ENCODE measurements around the gene SLC8A2. TPM values are rescaled to one million over a fixed set of nuclear protein-coding genes. Genes with fewer than 3 reads are reported as not detected.

The SLC8A2 gene
- total RNA-seq, 3 donors from 2014 or later (not counting 1 experiment from before 2014, with no cell fraction given) = 0.20 TPM; not detected in 2

- Histone ChIP-seq H3K4me3 (ENCODE audit: low read length) (no peak overlapping the region), H3K4me1 (ENCODE audit: control insufficient read depth, insufficient read depth, low read length) (peaks cover 25% of the 10 kb centered on the region), H3K36me3 (ENCODE audit: control insufficient read depth, insufficient read depth, low read length) (no peaks in the 10 kb centered on the region), H3K27ac (ENCODE audit: low read length) (no peak overlapping the region), H3K9me3 (ENCODE audit: control insufficient read depth, insufficient read depth, low read length) (no peaks in the 10 kb centered on the region), H3K27me3 (ENCODE audit: control insufficient read depth, insufficient read depth, low read length) (peaks cover 35% of the 10 kb centered on the region)
- Mint-ChIP-seq H3K4me3 (no peak overlapping the region), H3K9me3 (no peaks in the 10 kb centered on the region), H3K27me3 (ENCODE audit: low read depth in 2 of 2) (peaks cover 29 to 35% of the 10 kb centered on the region in 2 donors), H3K27ac (no peak overlapping the region), H3K4me1 (peaks cover 5 to 9% of the 10 kb centered on the region in 2 donors), H3K36me3 (no peaks in the 10 kb centered on the region)
- intact Hi-C loops (cut with micrococcal nuclease) = no loop called here
- DNase-seq = peak; percentile 49 to 94
- peak; percentile 79 to 83 (median 79) for ATAC-seq
- 2% methylated on average over 27 of the region's 27 CpGs for WGBS (ENCODE audit: insufficient coverage)
- TF ChIP-seq, protein P1, sequence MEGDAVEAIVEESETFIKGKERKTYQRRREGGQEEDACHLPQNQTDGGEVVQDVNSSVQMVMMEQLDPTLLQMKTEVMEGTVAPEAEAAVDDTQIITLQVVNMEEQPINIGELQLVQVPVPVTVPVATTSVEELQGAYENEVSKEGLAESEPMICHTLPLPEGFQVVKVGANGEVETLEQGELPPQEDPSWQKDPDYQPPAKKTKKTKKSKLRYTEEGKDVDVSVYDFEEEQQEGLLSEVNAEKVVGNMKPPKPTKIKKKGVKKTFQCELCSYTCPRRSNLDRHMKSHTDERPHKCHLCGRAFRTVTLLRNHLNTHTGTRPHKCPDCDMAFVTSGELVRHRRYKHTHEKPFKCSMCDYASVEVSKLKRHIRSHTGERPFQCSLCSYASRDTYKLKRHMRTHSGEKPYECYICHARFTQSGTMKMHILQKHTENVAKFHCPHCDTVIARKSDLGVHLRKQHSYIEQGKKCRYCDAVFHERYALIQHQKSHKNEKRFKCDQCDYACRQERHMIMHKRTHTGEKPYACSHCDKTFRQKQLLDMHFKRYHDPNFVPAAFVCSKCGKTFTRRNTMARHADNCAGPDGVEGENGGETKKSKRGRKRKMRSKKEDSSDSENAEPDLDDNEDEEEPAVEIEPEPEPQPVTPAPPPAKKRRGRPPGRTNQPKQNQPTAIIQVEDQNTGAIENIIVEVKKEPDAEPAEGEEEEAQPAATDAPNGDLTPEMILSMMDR (IDR thresholded peaks at IDR 0.05) = no peak
Observed at GRCh38 chr19:47428177-47428894, 43.4 kb downstream of the SLC8A2 start.

- Mint-ChIP-seq H3K27me3 (ENCODE audit: low read depth in 2 of 2) (peaks cover 29 to 39% of the 10 kb centered on the region in 2 donors), H3K4me3 (peak overlapping the region; percentile 43), H3K4me1 (peaks cover 5 to 14% of the 10 kb centered on the region in 2 donors), H3K36me3 (no peaks in the 10 kb centered on the region), H3K27ac (no peak overlapping the region), H3K9me3 (peaks cover 0 to 3% of the 10 kb centered on the region in 2 donors)
- TF ChIP-seq, protein P1 (IDR thresholded peaks at IDR 0.05) = peak; percentile 88
- Histone ChIP-seq H3K27ac (ENCODE audit: low read length) (no peak overlapping the region), H3K9me3 (ENCODE audit: control insufficient read depth, insufficient read depth, low read length) (no peaks in the 10 kb centered on the region), H3K4me1 (ENCODE audit: control insufficient read depth, insufficient read depth, low read length) (peaks cover 25% of the 10 kb centered on the region), H3K27me3 (ENCODE audit: control insufficient read depth, insufficient read depth, low read length) (peaks cover 42% of the 10 kb centered on the region), H3K36me3 (ENCODE audit: control insufficient read depth, insufficient read depth, low read length) (no peaks in the 10 kb centered on the region), H3K4me3 (ENCODE audit: low read length) (no peak overlapping the region)
- ATAC-seq (peak; percentile 66 to 75 (median 70)), DNase-seq (peak; percentile 63 to 84)
- intact Hi-C loops (cut with micrococcal nuclease) = loop anchor here (1.0 kb wide), 1 partner anchor 131 kb away; no protein-coding TSS in a partner anchor
- 6% methylated on average over 17 of the region's 17 CpGs for WGBS (ENCODE audit: insufficient coverage)
Observed at GRCh38 chr19:47427241-47428176, 44.2 kb downstream of the SLC8A2 start.

GRCh38 chr19:47423203-47423882 is 48.4 kb downstream of the SLC8A2 start:
- Histone ChIP-seq H3K4me1 (ENCODE audit: control insufficient read depth, insufficient read depth, low read length) (peaks cover 16% of the 10 kb centered on the region), H3K9me3 (ENCODE audit: control insufficient read depth, insufficient read depth, low read length) (no peaks in the 10 kb centered on the region), H3K36me3 (ENCODE audit: control insufficient read depth, insufficient read depth, low read length) (no peaks in the 10 kb centered on the region), H3K4me3 (ENCODE audit: low read length) (no peak overlapping the region), H3K27me3 (ENCODE audit: control insufficient read depth, insufficient read depth, low read length) (peaks cover 47% of the 10 kb centered on the region), H3K27ac (ENCODE audit: low read length) (no peak overlapping the region)
- DNase-seq (no peak), ATAC-seq (no peak)
- 17% methylated on average over 16 of the region's 19 CpGs for WGBS (ENCODE audit: insufficient coverage)
- H3K4me3 Mint-ChIP-seq = no peak overlapping the region
- H3K36me3 Mint-ChIP-seq = no peaks in the 10 kb centered on the region
- H3K27me3 Mint-ChIP-seq (ENCODE audit: low read depth in 2 of 2) = peaks cover 44 to 50% of the 10 kb centered on the region in 2 donors
- TF ChIP-seq, protein P1 (IDR thresholded peaks at IDR 0.05) = no peak
- H3K4me1 Mint-ChIP-seq = peaks cover 9 to 36% of the 10 kb centered on the region in 2 donors
- intact Hi-C loops (cut with micrococcal nuclease) = no loop called here
- H3K27ac Mint-ChIP-seq = no peak overlapping the region
- H3K9me3 Mint-ChIP-seq = peaks cover 0 to 3% of the 10 kb centered on the region in 2 donors
